ENCODE data around the gene DVL2. TPM values are rescaled to one million over a fixed set of nuclear protein-coding genes. Genes with fewer than 3 reads are reported as not detected.
A peak's percentile ranks its signal among the peaks of the same experiment; 100 is the strongest.

DVL2 gene
- total RNA-seq, 1 experiment from 2014 or later: 67.3 TPM

DNA sequence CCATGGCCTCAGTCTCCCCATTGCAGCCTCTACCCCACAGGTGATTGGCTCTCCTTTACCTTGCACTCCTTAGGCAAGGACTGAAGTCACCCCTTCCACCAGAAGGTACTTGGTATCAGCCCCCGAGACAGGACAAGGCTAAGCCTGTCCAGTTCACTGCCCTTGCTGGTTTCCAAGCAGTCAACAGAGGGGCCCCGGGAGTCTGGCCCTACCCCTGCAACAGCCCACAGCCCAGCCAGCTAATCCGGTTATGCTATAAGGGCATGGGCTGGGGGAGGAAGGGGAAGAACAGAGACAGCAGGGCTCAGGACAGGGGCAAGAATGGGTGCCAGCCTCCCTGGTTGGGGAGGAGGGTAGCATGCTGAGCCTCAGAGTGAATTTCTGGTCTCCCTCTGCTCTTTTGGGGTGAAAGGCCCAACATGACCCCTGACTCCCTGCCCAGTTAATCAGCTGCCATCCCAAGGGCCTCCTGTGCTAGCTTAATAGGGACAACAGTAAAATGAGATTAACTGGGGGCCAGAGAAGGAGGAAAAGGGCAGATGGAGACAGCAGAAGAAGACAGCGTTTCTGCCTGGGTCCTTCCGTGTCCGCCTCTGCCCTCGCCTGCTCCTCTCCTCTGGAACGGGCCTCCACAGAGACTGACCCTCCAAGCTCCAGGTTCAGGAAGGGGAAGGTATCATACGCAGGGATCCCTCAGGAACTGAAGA lies 25.4 kb downstream of the DVL2 start:
- peak overlapping the region; percentile 57 for H3K4me3 Mint-ChIP-seq
- no peak for DNase-seq (ENCODE audit: low spot score)
- peaks cover 63% of the 10 kb centered on the region for H3K4me1 Mint-ChIP-seq
- no peaks in the 10 kb centered on the region; the same call in 1 of the 2 replicates for H3K36me3 Mint-ChIP-seq
- POLR2A ChIA-PET: no interaction called here
- peak overlapping the region; percentile 69 for H3K27ac Mint-ChIP-seq
- TF ChIP-seq JUN (CRISPR knock-in tag; IDR thresholded peaks at IDR 0.05): no peak
- no peak for TF ChIP-seq OVOL2 (CRISPR knock-in tag; IDR thresholded peaks at IDR 0.05; ENCODE audit: borderline replicate concordance)
- TF ChIP-seq ZNF121 (CRISPR knock-in tag; IDR thresholded peaks at IDR 0.05): no peak
- no peak for TF ChIP-seq TEAD1 (CRISPR knock-in tag; IDR thresholded peaks at IDR 0.05)
- no peaks in the 10 kb centered on the region for H3K27me3 Mint-ChIP-seq (ENCODE audit: low read depth)
- ATAC-seq: no peak
- H3K9me3 Mint-ChIP-seq: no peaks in the 10 kb centered on the region
- CTCF ChIA-PET: interaction anchor here (1.4 to 3.1 kb wide), 4 partner anchors 10 to 163 kb away, joined by 6 to 24 read pairs (median 9); partner anchors contain the start of genes ACADVL and DLG4

DNA sequence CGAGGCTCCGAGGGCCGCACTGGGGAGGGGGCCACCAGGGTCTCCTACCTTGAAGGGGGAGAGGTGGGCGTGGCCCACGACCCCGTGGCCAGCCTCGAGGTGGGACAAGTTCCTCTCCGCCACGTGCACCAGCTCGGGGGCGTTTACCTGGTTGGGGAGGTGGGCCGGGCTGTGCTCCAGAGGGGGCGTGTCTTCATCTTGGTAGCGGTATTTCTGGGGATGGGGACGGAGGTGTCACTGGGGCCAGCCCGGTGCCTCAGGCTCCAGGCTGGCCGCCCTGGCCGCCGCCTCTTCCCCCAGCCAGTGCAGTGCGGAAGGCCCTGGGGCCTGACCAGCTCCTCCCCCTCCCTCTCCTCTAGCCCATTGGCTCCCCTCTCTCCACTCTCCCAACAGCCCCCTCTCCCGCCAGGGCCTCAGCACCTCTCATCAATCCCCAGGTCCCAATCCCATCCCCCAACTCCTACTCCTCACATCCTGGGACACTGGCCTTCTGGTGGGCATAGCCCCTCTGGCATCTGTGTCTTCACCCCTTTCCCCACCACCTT lies 26.2 kb downstream of the DVL2 start:
- CTCF ChIA-PET: interaction anchor here (0.7 to 3.1 kb wide), 10 partner anchors 11 to 162 kb away, joined by 3 to 24 read pairs (median 5); partner anchors contain the start of genes ACADVL and DLG4
- peaks cover 56% of the 10 kb centered on the region for H3K4me1 Mint-ChIP-seq
- H3K27ac Mint-ChIP-seq: peak overlapping the region; percentile 69
- H3K4me3 Mint-ChIP-seq: peak overlapping the region; percentile 57
- DNase-seq (ENCODE audit: low spot score): peak; percentile 78
- peak; percentile 51 for ATAC-seq
- no peaks in the 10 kb centered on the region for H3K9me3 Mint-ChIP-seq
- POLR2A ChIA-PET: interaction anchor here (0.6 to 1.4 kb wide), 3 partner anchors 12 to 62 kb away, joined by 3 to 8 read pairs (median 4); partner anchors contain the start of genes ACADVL and DLG4
- H3K36me3 Mint-ChIP-seq: peaks cover 4% of the 10 kb centered on the region
- no peaks in the 10 kb centered on the region for H3K27me3 Mint-ChIP-seq (ENCODE audit: low read depth)
- TF ChIP-seq ZNF317 (CRISPR knock-in tag; IDR thresholded peaks at IDR 0.05; ENCODE audit: borderline replicate concordance, low read depth): no peak
- peak; percentile 60 for TF ChIP-seq USF2 (CRISPR knock-in tag; IDR thresholded peaks at IDR 0.05)
- peak; percentile 30; the same call in 1 of the 2 replicates for TF ChIP-seq ERG (CRISPR knock-in tag; IDR thresholded peaks at IDR 0.05)
- TF ChIP-seq, protein P1, sequence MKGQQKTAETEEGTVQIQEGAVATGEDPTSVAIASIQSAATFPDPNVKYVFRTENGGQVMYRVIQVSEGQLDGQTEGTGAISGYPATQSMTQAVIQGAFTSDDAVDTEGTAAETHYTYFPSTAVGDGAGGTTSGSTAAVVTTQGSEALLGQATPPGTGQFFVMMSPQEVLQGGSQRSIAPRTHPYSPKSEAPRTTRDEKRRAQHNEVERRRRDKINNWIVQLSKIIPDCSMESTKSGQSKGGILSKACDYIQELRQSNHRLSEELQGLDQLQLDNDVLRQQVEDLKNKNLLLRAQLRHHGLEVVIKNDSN (CRISPR knock-in tag; IDR thresholded peaks at IDR 0.05): peak; percentile 48; the same call in 1 of the 2 replicates
- TF ChIP-seq MAX (CRISPR knock-in tag; IDR thresholded peaks at IDR 0.05): peak; percentile 92
- TF ChIP-seq FOXK1 (CRISPR knock-in tag; IDR thresholded peaks at IDR 0.05): peak; percentile 65; the same call in 1 of the 2 replicates
- no peak for TF ChIP-seq CDX4 (CRISPR knock-in tag; IDR thresholded peaks at IDR 0.05; ENCODE audit: borderline replicate concordance)
- TF ChIP-seq ZBTB43 (CRISPR knock-in tag; IDR thresholded peaks at IDR 0.05): no peak
- TF ChIP-seq ARID4B (CRISPR knock-in tag; IDR thresholded peaks at IDR 0.05; ENCODE audit: borderline replicate concordance): no peak; the same call in 1 of the 2 replicates
- peak; percentile 61; the same call in 1 of the 2 replicates for TF ChIP-seq SP1 (CRISPR knock-in tag; conservative IDR thresholded peaks at IDR 0.05)
- no peak for TF ChIP-seq ZNF671 (CRISPR knock-in tag; IDR thresholded peaks at IDR 0.05)
- TF ChIP-seq, protein P2, sequence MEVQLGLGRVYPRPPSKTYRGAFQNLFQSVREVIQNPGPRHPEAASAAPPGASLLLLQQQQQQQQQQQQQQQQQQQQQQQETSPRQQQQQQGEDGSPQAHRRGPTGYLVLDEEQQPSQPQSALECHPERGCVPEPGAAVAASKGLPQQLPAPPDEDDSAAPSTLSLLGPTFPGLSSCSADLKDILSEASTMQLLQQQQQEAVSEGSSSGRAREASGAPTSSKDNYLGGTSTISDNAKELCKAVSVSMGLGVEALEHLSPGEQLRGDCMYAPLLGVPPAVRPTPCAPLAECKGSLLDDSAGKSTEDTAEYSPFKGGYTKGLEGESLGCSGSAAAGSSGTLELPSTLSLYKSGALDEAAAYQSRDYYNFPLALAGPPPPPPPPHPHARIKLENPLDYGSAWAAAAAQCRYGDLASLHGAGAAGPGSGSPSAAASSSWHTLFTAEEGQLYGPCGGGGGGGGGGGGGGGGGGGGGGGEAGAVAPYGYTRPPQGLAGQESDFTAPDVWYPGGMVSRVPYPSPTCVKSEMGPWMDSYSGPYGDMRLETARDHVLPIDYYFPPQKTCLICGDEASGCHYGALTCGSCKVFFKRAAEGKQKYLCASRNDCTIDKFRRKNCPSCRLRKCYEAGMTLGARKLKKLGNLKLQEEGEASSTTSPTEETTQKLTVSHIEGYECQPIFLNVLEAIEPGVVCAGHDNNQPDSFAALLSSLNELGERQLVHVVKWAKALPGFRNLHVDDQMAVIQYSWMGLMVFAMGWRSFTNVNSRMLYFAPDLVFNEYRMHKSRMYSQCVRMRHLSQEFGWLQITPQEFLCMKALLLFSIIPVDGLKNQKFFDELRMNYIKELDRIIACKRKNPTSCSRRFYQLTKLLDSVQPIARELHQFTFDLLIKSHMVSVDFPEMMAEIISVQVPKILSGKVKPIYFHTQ (CRISPR knock-in tag; IDR thresholded peaks at IDR 0.05): no peak
- TF ChIP-seq ZBTB21 (CRISPR knock-in tag; IDR thresholded peaks at IDR 0.05; ENCODE audit: borderline replicate concordance): no peak
- TF ChIP-seq GRHL2 (CRISPR knock-in tag; IDR thresholded peaks at IDR 0.05; ENCODE audit: insufficient replicate concordance, severe bottlenecking): no peak
